Colon (tissue), 2 donors: ENCODE measurements around the gene DNASE1.
"Not testable (repeated sequence)": the region's sequence is repeated elsewhere in the genome, so short reads cannot be mapped to it uniquely, and the experiment has no call there.

Experiments used
- FAIRE-seq: peaks from 2 replicates; lab custom pipeline; 2012; peaks lifted over from hg19 to GRCh38; lab: Jason Lieb, UNC
- donor health status: control.
- donor health status: control.

The DNASE1 gene, protein sequence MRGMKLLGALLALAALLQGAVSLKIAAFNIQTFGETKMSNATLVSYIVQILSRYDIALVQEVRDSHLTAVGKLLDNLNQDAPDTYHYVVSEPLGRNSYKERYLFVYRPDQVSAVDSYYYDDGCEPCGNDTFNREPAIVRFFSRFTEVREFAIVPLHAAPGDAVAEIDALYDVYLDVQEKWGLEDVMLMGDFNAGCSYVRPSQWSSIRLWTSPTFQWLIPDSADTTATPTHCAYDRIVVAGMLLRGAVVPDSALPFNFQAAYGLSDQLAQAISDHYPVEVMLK

DNA sequence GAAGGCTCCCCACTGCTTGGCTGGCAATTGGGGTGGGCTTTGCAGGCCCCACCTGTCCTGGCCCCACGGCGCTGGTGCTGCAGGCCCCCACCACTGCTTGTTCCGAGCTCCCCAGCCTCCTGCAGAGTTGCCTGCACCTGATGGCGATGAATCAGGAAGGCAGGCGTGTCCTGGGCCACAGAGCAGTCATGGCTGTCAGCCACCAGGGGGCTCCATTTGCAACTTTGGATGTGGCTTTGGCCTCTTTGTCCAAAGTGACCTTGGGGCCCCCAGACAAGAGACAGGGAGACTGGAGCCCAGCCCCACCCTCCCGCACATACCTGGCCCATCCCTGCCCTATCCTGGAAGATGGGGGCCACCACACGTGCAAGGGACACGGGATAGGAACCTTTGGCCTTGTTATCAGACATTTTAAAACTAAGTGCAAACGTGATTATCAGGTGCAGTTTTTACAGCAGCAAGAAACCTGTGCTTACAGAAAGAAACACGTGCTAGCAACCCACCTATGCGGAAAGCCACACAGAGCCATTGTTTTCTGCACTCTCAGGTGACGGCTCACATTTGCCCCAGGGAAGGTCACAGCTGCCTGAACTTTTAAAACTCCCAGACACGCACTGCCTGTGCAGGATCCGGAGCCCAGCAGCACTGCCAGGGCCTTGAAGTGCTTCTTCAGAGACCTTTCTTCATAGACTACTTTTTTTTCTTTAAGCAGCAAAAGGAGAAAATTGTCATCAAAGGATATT, at the start of gene DNASE1:
Gene DNASE1, plus strand, starts transcription at position 443 of the 743 bp plus-strand sequence. CDS start 683 bp downstream, outside the sequence.
- FAIRE-seq = no peak

DNA sequence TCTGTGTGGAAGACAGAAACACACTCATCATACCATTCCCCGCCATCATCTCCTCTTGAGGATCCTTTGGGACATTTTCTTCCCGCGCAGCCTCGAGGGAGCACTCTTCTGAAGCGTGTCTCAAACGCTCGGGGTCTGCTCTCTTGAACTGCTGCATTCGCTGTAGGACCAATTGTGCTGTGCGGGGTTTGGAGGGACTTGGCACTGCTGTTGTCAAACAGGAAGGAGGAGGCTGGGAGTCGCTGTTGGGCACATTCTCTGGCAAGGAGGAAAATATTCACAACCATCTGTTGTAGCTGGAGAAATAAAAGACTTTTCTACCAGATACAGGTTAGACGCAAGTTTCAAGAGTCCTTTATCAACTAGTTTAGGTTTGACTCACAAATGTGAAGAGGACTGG, 48.0 kb upstream of the DNASE1 start:
- FAIRE-seq = no peak

DNA sequence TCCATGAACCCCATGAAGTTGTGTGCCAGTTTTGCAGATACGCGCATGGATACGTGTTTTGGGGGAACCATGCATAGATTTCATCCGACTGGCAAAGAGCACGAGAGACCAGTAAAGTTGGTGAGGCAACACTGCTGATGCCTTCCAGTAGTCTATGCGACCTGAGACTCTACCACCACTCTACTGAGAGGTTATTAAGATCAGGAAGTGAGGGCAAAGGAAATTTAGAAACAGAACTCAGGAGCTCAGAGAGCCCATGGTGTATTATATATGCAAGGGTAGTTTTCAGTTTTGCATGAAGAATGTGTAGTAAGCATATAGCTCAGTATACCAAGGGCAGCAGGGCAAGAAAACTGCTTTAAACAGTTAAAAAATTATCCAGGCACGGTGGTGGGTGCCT, 47.3 kb upstream of the DNASE1 start:
- FAIRE-seq = no peak

DNA sequence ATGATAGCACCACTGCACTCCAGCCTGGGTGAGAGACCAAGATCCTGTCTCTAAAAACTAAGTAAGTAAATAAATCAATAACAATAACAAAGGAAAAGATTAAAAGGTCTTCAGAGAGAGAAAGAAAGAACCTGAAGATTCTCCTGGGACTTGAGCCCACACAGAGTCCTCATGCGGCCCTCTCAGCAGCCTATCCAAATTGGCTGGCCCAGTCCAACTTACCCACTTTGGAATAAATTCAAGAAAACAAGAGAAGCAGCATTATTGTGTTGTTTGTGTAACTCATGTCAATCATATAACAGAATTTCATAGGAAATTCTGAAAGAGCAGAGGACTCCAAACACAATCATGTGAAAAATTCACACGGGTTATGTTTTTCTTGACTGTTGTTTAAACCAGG, 46.9 kb upstream of the DNASE1 start:
- FAIRE-seq = no peak

DNA sequence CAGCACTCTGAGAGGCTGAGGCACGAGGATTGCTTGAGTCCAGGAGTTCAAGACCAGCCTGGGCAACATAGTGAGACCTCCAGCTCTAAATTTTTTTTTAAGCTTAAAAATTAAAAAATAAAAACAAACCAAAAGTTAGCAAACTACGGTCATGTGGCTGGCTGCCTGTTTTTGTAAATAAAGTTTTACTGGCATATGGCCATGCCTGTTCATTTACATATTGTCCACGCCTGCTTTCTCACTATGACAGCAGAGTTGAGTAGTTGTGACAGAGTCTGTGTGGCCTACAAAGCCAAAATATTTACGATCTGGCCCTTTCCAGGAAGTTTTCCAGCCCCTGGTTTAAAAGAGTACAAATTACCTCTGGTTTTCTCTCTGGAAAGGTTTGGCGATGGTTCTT, 46.4 kb upstream of the DNASE1 start:
- FAIRE-seq = no peak

DNA sequence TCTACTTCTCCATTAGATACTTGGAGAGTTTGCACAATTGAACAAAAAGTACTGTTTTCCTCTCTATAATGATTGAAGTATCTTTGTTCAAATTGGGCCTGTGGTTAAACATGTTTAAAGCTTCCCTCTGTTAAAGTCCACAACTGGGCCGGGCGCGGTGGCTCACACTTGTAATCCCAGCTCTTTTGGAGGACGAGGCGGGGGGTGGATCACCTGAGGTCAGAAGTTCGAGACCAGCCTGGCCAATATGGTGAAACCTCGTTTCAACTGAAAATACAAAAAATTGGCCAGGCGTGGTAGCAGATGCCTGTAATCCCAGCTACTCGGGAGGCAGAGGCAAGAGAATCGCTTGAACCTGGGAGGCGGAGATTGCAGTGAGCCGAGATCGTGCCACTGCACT, 45.5 kb upstream of the DNASE1 start:
- not testable (repeated sequence) for FAIRE-seq

DNA sequence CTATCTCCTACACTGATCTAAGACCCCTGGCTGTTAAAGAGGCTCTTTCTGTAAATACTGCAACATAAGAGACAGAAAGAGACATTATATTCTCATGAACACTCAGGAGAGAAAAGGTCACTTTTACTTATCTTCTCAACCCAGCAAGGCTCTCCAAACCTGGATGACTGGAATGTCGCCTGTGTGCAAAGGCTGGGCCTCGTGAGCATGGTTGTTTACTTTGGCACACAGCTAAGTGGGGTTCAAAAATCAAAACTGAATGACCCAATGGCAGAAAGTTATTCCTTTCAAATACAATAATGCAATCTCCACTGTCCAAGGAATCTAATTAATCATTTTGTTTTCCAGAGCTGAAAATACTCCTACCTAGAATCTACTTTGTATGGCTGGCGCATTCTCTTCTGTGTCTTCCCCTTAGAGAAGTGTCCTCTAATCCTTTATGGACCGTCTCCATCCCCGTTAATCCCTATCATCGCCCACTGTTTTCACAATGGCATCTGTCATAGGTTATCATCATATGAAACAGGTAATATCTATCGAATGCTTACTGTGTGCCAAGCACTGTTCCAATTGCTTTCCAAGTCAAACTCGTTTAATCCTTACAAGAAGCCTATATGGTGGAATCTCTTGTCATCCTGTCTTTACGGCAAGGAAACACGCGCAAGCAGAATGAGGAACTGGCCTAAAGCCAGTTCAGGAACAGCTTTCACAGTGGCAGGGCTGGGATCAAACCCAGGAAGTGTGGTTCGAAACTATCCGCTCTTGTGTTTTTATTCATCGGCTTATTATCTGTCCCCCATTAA, 44.4 kb upstream of the DNASE1 start:
- FAIRE-seq = no peak

DNA sequence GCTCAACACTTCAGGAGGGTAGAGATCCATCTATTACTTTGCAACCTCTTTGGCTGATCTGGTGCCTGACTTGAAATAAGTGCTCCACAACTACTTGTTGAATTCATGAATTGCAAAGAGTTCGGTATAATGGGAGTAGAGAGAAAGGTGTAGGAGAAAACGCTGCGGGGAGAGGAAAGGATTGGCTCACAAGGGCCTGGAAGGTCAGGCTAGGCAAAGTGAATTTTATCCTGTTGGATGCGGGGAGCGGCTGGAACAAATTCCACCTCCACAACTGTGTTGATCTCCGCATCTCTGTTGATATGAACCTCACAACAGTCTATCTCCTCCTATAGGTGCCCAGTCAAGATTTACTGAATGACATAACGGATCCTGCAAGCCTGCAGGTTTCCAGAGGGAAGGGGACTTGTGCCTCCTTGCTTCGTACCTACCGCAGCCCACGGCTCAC, 43.8 kb upstream of the DNASE1 start:
- FAIRE-seq = no peak

DNA sequence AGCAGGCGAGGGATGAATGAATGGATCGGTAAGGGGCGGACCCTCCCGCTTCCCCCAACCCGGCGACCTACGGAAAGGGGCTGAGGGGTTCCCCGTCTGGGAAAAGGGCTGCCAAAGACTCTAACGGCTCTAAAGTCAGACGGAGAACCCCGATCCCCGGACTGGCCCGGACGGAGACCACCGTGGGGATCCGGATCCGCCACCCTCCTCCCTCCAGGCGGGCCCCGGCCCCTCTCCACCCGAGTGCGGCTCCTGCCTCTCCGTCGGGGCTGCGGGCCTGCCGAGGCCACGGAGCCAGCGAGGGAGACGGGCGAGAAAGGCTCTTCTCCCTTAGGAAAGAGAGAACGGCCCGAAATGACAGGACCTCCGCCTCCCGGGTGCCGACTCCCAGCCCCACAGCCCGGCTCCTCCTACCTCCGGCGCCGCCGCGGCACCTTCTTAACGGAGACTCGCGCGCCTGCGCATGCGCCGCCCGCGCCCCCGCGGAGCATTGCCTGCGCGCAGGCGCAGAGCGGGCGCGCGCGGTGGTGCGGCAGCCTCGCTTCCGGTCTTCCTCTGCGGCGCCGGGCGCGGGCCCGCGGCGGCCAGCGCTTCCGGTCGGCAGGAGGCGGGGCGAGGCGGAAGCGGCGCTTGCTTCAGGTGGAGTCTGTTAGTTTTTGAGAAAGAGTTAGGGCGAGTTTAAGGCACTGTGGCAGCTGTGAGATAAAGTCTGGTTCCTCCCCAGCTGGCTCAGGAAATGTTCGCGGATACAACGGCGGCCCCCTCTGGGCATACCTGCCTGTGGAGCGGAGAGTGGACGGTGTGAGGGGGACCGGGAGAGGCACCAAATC, 43.1 kb upstream of the DNASE1 start, which contains the start of gene SLX4:
Gene SLX4, minus strand, starts transcription at position 461 of the 830 bp plus-strand sequence. CDS start 2,642 bp downstream, outside the sequence.
- no peak for FAIRE-seq

DNA sequence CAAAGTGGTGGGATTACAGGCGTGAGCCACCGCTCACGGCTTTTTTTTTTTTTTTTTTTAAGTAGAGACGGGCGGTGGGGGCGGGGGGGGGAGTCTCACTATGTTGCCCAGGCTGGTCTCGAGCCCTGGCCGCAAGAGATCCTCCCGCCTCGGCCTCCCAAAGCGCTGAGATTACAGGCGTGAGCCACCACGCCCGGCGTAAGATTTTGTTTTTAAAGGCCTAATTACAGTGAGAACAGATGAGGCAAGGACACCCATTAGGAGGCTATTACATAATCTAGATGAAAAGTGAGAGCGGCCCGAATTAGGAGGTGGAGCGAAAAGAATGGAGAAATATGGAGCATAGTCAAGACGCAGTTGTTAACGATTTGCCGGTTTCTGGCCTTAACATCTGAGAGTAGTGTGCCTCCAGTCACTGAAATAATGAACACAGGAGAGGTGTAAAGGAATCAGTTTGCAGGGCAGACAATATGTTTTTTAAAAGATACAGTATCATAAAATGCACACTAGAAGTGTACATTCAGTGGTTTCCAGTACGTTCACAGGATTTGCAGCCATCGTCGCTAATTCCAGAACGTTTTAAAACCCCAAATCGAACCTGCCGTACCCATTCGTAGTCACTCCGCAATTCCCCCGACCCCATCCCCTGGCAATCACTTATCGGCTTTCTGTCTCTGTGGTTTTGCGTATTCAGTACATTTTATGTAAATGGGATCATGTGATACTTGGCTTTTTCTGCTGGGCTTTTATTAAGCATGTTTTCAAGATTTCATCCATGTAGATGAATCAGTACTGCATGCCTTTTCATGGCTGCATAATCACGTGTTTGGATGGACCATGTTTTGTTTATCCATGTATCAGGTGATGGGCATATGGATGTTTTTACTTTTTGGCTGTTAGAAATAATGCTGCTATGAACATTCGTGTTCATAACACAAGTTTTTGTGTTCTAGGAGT, 41.7 kb upstream of the DNASE1 start:
- no peak for FAIRE-seq

DNA sequence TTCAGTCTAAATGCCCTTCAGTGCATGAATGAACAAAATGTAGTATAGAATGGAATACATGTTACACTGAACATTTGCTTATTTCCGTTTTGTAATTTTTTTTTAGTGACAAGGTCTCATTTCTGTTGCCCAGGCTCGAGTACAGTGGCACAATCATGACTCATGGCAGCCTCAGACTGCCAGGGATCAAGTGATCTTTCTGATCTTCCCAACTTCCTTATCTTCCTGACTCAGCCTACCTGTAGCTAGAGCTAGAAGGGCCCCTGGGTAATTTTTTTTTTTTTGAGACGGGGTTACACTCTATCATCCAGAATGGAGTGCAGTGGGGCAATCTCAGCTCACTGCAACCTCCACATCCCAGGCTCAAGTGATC, 35.7 kb upstream of the DNASE1 start:
- no peak for FAIRE-seq

DNA sequence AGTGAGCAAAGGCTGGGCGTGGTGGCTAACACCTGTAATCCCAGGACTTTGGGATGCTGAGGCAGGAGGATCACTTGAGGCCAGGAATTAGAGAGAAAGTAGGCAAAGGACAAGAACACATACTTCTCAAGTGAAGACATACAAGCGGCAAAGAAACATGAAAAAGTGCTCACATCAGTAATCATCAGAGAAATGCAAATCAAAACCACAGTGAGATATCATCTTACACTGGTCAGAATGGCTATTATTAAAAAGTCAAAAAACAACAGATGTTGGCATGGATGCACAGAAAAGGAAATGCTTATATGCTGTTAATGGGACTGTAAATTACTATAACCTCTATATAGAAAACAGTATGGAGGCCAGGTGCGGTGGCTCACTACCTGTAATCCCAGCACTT, 30.8 kb upstream of the DNASE1 start:
- no peak for FAIRE-seq

DNA sequence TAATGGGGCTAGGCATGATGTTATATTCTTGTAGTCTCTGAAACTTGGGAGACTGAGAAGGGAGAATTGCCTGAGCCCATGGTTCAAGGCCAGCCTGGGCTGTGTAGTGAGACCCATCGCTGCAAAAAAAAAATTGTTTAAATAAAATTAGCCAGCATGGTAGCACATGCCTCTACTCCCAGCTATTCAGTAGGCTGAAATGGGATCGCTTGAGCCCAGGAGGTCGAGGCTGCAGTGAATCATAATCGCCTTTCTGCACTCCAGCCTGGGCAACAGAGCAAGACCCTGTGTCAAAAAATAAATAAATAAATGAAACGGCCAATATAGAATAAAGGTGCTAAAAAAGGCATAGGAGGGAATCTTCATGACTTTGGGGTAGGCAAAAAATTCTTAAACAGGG, 29.2 kb upstream of the DNASE1 start:
- FAIRE-seq = no peak

DNA sequence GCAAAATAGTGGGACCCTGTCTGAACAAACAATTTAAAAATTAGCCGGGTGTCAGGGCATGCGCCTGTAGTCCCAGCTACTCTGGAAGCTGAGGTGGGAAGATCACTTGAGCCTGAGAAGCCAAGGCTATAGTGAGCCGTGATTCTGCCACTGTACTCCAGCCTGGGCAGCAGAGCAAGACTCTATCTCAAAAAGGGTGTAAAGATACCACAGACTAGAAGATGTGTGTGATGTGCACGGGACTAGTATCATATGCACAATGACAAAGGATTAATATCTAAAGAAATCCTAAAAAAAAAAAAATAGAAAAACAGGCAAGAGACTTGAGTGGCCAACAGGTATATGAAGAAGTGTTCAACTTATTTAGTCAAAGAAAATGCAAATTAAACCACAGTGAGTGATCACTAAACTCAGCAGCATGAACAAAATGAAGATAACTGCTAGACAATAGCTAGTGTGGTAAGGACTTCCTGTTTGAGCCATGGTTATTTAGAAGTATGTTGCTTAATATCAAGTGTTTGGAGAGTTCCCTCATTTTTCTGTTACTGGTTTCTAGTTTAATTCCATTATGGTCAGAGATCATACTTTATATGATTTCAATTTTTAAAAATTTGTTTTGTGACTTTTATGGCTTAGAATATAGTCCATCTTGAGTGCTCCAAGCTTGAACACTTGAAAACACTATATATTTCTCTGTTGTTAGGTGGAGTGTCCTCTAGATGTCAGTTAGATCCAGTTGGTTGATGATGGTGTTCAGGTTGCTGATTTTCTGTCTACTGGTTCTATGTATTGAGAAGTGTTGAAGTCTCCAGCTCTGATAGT, 28.4 kb upstream of the DNASE1 start:
- no peak for FAIRE-seq

DNA sequence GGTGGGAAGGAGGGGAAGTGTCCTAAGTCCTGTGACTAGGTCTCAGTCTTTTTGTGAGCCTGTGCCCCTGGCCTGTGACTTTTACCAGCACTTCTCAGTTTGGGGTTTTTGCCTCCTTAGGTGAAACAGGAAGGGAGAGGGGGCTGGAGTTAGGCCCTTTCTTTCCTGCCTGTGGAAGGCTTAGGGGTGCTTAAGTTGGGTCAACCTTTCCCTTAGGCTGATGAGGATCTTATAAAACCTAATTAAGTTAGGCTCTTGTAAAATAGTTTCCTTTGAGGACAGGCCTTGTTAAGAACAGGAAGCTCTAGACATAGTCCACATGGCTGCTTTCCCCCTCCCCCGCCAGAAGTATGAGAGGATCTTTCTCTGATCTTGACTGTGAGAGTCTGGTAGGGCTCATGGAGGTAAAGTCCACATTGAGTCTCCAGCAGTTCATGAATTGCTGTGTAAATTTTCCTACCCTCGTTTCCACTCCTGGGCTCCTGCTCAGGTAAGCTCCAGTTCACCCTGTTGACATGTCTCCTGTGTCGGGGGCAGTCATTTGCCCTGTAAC, 17.0 kb upstream of the DNASE1 start:
- FAIRE-seq = no peak

DNA sequence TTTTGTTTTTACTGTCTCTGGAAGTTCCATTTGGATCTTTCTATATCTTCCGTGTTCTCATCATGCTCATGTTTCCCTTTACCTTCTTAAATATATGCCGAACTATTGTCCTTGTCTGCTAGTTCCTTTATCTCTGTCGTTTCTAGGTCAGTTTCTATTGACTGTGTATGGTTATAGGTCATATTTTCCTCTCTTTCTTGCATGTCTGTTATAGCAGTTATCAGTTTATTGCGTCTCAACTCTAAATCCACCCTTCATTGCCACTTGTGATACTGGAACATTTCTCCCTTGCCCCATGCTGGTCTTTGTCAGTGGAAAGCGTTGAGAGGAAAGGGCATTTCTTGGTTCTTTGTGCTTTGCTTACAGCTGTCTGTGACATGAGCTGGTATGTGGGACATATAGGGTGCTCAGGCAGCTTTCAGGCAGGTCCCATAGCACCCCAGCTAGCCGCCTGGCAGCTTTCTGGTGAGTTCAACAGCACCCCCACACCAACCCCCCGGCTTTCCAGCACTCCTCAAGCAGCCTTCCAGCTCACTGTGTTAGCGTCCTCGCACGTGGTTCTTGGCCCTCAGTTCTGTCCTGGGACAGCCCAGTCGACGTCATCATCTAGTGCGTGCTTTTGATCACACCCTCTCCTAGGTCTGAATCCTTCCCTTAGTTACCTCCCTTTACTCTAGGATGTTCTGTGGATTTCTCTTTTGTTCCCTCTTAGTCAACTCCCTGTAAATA, 15.4 kb upstream of the DNASE1 start:
- no peak for FAIRE-seq

DNA sequence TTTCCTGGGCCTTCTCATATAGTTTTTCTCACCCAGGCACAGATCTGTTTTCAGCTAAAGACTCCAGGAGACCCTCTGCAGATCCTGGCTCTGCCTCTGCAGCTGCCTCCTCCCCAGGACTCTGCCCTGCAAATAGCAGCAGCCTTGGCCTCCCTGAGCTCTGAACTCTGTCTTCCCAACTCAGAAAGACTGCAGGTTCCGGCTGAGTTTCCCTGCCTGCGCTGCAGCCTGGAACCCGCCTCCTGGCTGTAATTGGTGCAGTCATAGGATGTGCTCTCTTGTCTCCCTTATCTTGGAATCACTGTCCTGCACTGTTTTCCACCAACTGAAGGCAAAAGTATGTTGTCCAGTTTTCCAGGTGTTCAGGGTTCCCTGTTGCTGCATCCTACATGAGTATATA, 14.3 kb upstream of the DNASE1 start:
- no peak for FAIRE-seq

DNA sequence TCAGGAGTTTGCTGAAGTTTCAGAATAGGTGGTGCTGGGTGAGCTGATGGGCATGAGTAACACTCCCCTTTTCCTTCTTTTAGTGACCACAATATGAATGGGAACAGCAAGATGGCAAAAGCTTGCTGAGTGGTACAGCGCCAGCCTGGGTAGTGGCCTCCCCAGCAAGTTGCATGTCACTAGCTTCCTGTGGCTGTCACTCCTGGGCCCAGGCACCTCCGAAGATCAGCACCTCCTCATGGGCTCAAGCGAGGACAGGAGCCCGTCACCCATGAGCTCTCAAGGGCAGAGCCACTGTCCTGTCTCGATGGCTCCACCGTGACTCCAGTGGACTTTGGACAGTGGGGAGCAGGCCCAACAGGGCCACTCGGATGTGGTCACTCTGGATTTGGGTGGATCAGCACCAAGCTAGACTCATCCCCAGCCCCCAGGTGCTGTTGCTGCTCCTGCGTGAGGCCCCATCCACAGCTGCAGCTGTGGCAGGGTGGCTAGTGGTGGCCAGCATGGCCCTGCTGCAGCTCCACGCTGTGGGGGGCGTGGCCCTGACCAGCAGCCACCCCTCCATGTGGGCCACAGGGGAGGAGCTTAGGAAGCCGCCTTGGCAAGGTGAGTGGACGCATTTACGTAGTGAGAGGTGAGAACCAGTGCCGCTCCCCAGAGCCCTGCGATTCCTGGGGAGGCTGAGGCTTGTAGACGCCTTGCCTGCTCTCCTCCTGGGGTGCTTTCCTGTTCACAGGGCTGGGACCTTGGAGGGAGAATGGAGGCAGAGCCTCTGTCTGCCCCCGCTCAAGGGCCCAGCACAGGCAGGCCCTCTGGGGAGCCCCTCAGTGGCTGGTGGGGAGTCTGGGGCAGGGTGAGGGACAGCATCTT, 13.6 kb upstream of the DNASE1 start:
- FAIRE-seq = no peak
